ENCODE results near the gene ZMYND10.

GRCh38 chr3:50326182-50326541 is 19.4 kb downstream of the ZMYND10 start:
- TF ChIP-seq, protein P1, sequence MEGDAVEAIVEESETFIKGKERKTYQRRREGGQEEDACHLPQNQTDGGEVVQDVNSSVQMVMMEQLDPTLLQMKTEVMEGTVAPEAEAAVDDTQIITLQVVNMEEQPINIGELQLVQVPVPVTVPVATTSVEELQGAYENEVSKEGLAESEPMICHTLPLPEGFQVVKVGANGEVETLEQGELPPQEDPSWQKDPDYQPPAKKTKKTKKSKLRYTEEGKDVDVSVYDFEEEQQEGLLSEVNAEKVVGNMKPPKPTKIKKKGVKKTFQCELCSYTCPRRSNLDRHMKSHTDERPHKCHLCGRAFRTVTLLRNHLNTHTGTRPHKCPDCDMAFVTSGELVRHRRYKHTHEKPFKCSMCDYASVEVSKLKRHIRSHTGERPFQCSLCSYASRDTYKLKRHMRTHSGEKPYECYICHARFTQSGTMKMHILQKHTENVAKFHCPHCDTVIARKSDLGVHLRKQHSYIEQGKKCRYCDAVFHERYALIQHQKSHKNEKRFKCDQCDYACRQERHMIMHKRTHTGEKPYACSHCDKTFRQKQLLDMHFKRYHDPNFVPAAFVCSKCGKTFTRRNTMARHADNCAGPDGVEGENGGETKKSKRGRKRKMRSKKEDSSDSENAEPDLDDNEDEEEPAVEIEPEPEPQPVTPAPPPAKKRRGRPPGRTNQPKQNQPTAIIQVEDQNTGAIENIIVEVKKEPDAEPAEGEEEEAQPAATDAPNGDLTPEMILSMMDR (optimal IDR thresholded peaks at IDR 0.05 in 1 of 3, IDR thresholded peaks at IDR 0.05 in 1 of 3, conservative IDR thresholded peaks at IDR 0.05 in 1 of 3; ENCODE audit: extremely low read depth in 1 of 3, insufficient read depth in 2 of 3, low read length in 3 of 3), result no peak
- TF ChIP-seq EZH2 (IDR thresholded peaks at IDR 0.05; ENCODE audit: low read length), result no peak
